ENCODE data around the gene RAD51D. TPM values are rescaled to one million over a fixed set of nuclear protein-coding genes. Genes with fewer than 3 reads are reported as not detected.

The RAD51D gene
- polyA plus RNA-seq, 1 of the 3 experiments (the other 2 are of a cell fraction) = 11.6 TPM

GRCh38 chr17:35068249-35068648 is 51.4 kb downstream of the RAD51D start:
- H3K9ac ChIP-seq = no peak overlapping the region
- no peak overlapping the region for H3K27ac ChIP-seq (ENCODE audit: low read depth in 2 of 2, low read length in 1 of 2)
- no peaks in the 10 kb centered on the region for H3K27me3 ChIP-seq (ENCODE audit: insufficient read depth)
- H2AFZ ChIP-seq (ENCODE audit: low read depth) = no peak overlapping the region
- TF ChIP-seq ZBTB33 (IDR thresholded peaks at IDR 0.05; ENCODE audit: borderline replicate concordance, low read depth) (no peak), USF1 (IDR thresholded peaks at IDR 0.05; ENCODE audit: borderline replicate concordance, low read depth) (no peak), NRF1 (IDR thresholded peaks at IDR 0.05; ENCODE audit: low read depth, low read length) (no peak), FOXM1 (IDR thresholded peaks at IDR 0.05; ENCODE audit: low read depth) (no peak), MAX (IDR thresholded peaks at IDR 0.05; ENCODE audit: low read depth) (no peak), ELF1 (IDR thresholded peaks at IDR 0.05) (no peak), RFX5 (IDR thresholded peaks at IDR 0.05; ENCODE audit: low read length) (no peak), CTCF (IDR thresholded peaks at IDR 0.05) (no peak), USF2 (IDR thresholded peaks at IDR 0.05; ENCODE audit: borderline replicate concordance, low read depth, low read length) (no peak), MEF2A (IDR thresholded peaks at IDR 0.05; ENCODE audit: borderline replicate concordance, low read depth) (no peak), NFIC (IDR thresholded peaks at IDR 0.05; ENCODE audit: borderline replicate concordance) (no peak), JUND (IDR thresholded peaks at IDR 0.05) (no peak), TAF1 (IDR thresholded peaks at IDR 0.05; ENCODE audit: borderline replicate concordance, low read depth, low read length) (no peak), SMC3 (IDR thresholded peaks at IDR 0.05; ENCODE audit: low read depth, low read length) (no peak), REST (IDR thresholded peaks at IDR 0.05; ENCODE audit: low read depth, low read length) (no peak), POLR2AphosphoS5 (IDR thresholded peaks at IDR 0.05; ENCODE audit: low read depth, low read length) (no peak), GATA2 (CRISPR knock-in tag; IDR thresholded peaks at IDR 0.05) (no peak), RXRA (IDR thresholded peaks at IDR 0.05; ENCODE audit: borderline replicate concordance, low read depth) (no peak)
- CTCF ChIA-PET = interaction anchor here (1.5 kb wide), 1 partner anchor 526 kb away, joined by 4 read pairs; no protein-coding TSS in a partner anchor
- H3K36me3 ChIP-seq (replicated peaks in 1 of 2; ENCODE audit: control insufficient read depth in 1 of 2, insufficient read depth in 2 of 2, low read length in 1 of 2) = no peaks in the 10 kb centered on the region
- POLR2A ChIA-PET = no interaction called here
- H3K4me1 ChIP-seq (ENCODE audit: control insufficient read depth in 1 of 2, insufficient read depth in 2 of 2, low read depth in 1 of 2, low read length in 1 of 2) = peaks cover 4 to 17% of the 10 kb centered on the region in 2 experiments; a peak in 2 of 4 replicates
- no peaks in the 10 kb centered on the region for H4K20me1 ChIP-seq (ENCODE audit: insufficient read depth)
- H3K9me3 ChIP-seq = no peaks in the 10 kb centered on the region
- peaks cover 12% of the 10 kb centered on the region for H3F3A ChIP-seq (replicated peaks; ENCODE audit: insufficient read depth)
- H3K4me3 ChIP-seq (ENCODE audit: low read depth in 2 of 2, low read length in 1 of 2) = no peak overlapping the region
- H3K79me2 ChIP-seq (ENCODE audit: insufficient read depth) = peaks cover 60% of the 10 kb centered on the region
- H3K9me2 ChIP-seq = no peaks in the 10 kb centered on the region
- 93% methylated on average over 2 of the region's 2 CpGs for WGBS (ENCODE audit: low lambda C conversion rate)
- no peak for DNase-seq
- H3K4me2 ChIP-seq = no peak overlapping the region
